GM10266 (cell line): ENCODE data around the gene PIANP.

Source experiments
- DNase-seq: peaks from one replicate; pipeline ENCODE4 v3.0.0; 2012; ENCODE audit errors: extremely low spot score
- TF ChIP-seq, protein P1 (sequence below): IDR thresholded peaks from 2 replicates; pipeline ENCODE4 v1.5.1; 2012; ENCODE audit warnings: mild to moderate bottlenecking, low read depth; ENCODE audit not compliant: control insufficient read depth, insufficient read depth; ENCODE audit errors: missing control alignments

Gene PIANP

DNA sequence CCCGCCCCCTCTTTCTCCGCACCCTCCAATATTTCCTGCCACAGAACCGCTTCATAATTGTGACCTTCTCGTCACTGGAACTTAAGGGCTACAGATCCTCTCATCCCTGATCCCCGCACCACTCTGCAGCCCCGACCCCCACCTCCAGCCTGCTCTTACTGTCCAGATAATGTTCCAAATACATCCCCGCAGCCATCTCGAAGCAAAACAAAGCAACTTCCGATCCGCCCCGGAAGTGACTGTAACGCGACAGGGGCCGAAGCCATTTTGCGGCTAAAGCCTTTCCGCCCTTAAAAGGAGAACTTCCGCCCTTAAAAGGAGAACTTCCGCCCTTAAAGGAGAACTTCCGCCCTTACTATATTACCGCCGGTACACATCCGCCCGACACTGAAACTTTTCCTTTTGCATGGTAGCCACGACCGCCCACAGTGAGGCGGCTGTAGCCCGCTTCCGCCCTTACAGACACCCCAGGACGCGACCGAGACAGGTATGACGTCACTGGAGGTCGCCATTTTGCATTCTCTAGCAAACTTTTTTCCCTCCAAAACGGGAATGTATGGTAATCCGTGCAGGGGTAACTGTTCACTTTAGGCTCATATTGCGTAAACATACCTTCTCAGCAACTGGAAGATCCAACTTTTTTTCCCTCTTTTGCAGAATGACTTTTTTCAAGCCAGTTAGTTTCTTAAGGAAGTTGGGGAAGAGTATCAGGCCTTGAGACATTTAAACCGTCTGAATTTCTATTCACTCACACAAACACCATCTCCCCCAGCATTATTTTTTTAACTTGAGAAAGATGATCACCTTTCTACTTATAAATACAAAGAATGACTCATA, 37.5 kb downstream of the PIANP start, which contains the start of gene ING4:
ING4 (minus strand) TSS at position 214 of the 837 bp plus-strand sequence; CDS start at position 196, 18 bp downstream.
- peak; percentile 97 for DNase-seq
- TF ChIP-seq, protein P1, sequence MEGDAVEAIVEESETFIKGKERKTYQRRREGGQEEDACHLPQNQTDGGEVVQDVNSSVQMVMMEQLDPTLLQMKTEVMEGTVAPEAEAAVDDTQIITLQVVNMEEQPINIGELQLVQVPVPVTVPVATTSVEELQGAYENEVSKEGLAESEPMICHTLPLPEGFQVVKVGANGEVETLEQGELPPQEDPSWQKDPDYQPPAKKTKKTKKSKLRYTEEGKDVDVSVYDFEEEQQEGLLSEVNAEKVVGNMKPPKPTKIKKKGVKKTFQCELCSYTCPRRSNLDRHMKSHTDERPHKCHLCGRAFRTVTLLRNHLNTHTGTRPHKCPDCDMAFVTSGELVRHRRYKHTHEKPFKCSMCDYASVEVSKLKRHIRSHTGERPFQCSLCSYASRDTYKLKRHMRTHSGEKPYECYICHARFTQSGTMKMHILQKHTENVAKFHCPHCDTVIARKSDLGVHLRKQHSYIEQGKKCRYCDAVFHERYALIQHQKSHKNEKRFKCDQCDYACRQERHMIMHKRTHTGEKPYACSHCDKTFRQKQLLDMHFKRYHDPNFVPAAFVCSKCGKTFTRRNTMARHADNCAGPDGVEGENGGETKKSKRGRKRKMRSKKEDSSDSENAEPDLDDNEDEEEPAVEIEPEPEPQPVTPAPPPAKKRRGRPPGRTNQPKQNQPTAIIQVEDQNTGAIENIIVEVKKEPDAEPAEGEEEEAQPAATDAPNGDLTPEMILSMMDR: no peak

DNA sequence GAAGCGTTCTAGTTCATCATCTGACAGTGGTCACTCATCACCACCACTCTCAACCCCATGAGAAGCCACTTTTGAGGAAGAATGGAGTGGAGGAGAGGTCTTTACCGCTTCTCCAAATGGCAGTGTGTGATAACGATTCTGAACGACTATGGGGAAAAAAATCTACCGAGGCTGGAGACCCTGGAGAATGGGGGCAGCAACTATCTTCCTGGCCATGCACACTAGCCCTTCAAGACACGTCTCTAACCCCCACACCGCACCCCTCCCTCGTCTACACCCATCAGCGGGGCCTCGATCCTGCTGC, 38.1 kb downstream of the PIANP start:
- DNase-seq: no peak
- TF ChIP-seq, protein P1: no peak

DNA sequence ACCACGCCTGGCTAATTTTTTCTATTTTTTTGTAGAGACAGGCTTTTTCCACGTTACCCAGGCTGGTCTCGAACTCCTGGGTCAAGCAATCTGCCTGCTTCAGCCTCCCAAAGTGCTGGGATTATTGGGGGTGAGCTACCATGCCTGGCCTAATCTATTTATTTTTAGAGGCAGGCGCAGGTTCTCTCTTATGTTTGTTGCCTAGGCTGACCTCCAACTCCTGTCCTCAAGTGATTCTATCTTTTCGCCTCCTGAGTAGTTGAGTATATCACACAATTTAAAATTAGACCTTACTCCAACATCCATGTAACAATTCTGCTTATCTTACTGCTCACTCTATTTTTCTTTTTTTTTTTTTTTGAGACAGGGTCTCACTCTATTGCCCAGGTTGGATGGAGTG, 46.6 kb downstream of the PIANP start:
- TF ChIP-seq, protein P1: no peak
- DNase-seq: no peak

DNA sequence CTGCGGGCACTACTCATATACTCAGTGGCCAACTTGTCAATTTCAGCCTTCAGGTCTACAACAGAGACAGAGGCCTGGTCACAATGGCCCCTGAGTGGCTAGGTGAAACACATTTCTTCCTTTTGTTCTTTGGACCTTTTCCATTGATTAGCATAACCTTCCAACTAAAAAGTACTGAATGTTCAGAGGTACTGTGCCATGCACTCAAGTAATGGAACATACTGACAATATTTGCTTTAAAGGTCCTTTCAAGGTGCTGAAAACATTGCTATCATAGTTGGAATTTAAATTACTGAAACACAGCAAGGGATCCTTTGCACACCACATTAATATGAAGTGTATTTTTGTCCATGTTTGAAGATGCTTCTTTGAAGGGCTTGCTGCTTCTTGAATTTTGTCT, 47.3 kb downstream of the PIANP start:
- TF ChIP-seq, protein P1: no peak
- DNase-seq: no peak

DNA sequence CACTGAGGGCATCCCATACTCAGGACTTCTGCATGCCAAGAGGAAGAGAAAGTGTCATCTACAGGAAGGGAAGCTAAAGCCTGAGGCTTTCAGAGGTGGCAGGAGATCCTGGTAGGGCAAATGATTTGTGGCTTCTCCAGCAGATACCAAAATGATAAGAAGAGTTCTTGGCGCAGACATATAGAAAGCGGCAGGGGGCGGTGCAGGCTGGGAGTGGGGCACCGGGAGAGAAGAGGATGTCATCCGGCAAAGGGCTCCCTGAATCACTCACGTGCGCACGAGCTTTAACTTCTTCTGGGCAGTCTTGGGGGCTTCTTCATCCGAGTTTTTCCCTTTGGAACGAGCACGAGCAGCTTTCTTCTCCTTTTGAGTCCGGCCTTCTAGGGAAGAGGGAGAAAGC, 48.2 kb downstream of the PIANP start:
- DNase-seq: no peak
- TF ChIP-seq, protein P1: no peak

DNA sequence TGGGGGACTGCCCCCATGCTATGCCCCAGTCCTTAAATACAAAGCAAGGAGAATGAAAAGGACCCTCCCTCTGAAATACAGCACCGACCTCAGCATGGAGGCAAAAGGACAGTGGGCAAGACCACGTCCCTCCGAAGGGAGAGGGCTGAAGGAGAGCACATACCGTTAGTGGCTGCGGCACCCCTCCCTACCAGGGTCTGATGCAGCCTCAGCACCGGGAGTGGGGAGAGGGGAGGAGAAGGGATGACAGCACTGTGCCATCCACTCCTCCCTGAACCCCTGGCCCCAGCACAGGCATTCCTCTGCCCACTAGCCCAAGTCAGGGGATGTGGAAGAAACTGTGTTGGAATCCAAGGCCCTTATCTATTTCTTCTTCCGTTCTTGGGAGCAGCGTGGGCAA, 49.8 kb downstream of the PIANP start:
- TF ChIP-seq, protein P1: no peak
- no peak for DNase-seq

DNA sequence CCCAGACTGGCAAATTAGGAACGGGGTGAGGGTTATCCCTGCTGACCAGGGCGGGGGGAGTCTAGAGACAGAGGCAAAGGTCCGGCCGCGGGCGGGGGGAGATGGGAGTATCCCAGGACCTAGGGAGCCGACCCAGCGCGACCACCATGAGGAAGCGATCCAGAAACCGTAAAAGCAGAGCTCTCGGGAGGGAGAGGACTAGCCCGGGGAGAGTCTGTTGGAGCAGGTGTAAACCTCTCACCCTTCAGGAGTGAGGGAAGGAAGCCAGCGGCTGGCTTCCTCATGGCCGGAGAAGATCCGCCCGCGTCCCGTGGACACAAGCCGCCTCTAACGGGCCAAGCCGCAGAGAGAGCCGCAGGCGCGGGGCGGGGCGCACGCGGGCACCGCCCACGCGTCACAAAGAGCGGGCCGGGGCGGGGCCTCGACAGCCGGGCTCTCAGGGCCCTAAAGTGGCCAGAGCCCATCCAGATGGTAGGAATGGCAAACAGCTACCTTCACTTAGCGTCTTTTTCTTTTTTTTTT, 53.5 kb downstream of the PIANP start, which contains the start of gene ACRBP:
ACRBP (minus strand) TSS at position 350 of the 522 bp plus-strand sequence; CDS start at position 284, 66 bp downstream.
- peak; percentile 67 for DNase-seq
- TF ChIP-seq, protein P1: no peak
